ENCODE results near the gene TEX22.

TEX22 gene

DNA sequence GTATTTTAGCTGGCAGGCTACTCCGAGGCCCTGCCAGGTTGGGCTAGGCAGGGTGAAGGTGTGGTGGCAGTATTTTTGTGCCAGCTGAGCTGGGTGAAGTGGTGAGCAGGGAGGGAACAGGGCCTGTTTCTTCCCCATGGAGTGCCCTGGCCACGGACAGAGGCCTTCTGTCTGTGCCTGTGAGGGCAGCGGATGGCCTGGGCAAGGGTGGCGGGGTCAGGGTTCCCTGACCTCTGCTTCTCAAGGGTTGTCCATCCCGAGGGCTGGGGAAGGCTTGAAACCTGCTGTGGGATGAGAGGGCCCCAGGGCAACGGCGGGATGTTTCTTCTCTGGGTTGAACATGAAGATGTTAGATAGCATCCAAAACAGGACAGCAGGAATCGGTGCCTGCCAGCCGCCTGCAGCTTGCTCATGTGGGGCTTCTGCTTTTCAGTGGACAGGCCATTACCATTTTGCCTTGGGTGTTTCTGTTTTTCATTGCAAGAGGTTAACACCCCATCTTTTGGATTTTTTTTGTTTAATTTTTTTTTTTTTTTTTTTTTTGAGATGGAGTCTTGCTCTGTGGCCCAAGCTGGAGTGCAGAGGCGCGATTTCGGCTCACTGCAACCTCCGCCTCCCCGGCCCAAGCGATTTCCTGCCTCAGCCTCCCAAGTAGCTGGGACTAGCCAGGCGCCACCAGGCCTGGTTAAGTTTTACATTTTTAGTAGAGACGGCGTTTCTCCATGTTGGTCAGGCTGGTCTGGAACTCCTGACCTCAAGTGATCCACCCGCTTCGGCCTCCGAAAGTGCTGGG lies 24.6 kb downstream of the TEX22 start:
- no peak for DNase-seq

DNA sequence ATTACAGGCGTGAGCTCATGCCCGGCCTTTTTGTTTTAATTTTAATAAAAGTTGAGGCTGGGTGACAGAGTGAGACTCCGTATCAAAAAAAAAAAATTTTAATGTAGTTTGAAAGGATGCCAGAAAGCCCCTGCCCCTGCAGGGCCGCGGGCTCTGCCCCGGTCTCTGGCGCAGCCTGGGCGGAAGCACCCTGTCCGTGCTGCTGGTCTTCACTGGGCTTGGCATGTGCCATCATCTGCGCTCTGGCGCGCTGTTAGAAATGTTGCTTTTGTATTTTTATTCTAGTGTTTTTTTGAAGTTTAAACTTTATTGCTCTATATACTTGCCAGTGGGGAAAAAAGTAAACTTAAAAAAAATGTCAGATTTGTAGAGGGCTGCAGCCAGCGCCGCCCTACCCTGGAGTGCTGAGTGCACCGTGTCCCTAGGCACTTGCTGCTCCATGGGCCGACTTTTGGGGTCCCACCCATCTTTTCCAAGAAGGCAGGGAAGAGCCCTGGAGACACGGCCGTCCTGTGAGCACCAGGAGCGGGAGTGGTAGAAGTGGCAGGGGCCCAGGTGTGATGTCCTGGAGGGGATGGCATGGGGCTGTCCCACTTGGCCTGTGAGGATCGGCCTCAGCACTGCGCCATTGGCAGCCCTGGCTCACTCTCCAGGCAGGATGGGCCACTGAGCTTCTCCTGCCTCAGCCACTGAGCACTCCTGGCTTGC lies 25.3 kb downstream of the TEX22 start:
- no peak for DNase-seq

DNA sequence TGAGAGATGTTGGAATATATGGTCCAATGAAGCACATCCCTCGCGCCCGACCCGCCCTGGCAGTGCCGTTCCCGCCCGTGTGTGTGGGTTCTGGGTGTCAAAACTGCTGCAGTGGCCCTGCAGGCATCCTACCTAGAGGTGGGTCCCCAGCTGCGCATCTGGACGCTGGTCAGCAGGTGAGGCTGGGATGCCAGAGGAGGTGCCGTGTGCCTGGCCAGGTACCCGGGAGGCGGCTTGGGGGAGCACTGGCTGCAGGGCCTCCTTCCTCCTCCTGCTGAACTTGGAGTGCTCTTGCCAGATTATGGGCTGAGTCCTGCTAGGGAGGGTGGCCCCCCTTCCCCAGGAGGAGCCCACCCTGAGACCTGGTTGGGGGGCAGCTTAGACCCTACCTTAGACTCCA lies 26.5 kb downstream of the TEX22 start:
- DNase-seq: no peak

DNA sequence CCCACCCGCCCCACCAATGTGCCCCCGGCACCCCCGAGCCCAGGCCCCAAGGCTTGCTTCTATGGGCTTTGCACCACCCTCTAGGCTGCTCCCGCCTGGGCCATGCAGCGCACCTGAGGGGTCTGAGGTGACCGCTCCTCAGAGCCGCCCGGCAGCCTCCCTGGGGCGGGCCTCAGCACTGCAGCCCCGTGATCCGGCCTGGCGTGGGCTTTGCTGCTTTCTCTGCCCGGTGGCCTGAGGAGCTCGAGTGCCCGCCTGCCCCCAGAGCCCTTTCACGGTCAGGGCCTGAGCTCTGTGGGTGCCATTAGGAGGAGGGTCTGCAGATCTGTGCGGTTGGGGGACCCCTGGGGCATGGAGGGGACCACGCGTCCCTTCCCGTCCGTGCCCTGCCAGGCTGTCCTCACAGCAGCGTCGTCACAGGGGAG lies 27.5 kb downstream of the TEX22 start:
- no peak for DNase-seq

DNA sequence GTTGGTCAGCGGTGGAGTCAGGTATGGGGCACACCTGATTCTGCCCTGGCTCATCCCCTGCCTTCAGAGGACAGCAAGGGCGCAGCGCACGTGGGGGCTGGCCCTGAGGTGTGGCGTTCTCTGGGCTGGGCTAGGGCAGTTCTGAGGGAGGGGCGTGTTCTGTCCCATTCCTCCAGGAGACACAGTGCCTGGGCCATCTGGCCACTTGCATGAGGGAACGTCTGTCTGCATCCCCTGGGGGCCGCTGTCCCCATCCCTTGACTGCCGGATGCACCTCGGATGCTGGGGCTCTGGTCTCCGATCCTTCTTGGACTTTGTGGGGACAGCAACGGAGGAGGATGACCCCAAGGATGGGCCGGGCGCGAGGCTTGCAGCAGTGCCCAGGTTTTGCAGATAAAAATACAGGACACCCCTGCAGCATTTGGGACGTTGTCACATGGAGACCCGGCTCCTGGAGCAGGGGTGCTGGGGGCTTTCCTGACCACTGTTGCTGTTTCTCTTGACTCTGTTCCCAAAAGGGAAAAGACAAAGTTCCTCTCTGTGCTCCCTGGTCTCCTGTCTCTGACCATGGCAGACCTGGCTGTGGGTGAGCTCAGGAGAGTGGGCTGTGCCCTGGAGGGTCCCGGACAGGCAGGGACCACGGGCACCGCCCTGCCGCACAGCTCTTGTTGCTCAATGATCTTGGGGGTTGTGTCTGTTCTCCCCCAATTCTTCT lies 28.2 kb downstream of the TEX22 start:
- DNase-seq: no peak

DNA sequence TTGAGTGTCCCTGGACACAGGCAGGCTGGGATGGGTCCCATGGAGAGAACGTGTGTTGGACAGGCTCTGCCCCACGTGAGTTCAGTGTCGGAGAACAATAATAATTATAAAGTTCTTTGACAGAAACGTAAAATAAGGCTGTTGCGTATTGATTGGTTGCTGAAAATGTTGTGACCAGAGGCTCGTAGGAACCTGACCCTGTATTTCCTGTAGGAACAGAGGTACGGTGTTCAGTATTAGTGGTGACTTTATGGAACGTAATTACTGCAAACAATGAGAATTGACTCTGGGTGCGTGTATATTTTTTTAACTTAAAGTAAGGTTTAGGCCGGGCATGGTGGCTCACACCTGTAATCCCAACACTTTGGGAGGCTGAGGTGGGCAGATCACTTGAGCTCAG lies 29.1 kb downstream of the TEX22 start:
- DNase-seq: no peak

DNA sequence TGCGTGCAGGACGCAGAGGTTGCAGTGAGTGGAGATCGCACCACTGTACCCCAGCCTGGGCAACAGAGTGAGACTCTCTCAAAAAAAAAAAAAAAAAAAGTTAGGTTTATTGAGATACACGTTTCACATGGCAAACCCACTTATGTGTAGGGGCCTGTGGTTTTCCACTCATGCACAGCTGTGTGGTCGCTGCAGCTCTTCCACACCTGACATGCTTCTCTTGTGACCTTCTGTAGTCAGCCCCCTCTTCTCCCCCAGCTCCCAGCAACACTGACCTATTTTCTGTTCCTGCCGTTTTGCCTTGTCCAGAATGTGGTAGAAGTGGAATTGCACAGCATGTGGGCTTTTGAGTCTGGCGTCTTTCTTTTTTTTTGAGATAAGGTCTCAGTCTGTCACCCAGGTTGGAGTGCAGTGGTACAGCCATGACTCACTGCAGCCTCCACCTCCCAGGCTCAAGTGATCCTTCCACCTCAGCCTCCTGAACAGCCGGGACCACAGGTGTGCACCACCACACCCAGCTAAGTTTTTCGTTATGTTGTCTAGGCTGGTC lies 29.7 kb downstream of the TEX22 start:
- no peak for DNase-seq

DNA sequence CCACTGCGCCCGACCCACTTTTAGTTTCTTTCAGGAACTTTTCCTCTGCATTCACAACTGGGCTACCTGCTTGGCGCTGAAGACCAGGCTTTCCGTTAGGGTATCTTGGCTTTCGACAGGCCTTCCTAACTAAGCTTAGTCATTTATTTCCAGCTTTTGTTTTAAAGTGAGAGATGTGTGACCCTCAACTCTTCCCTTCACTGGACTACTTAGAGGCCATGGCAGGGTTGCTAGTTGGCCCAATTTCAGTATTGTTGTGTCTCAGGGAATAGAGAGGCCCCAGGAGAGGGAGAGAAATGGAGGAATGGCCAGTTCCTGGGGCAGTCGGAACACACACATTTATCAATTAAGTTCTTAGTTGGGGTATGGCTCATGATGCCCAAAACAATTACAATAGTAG lies 31.7 kb downstream of the TEX22 start:
- no peak for DNase-seq

DNA sequence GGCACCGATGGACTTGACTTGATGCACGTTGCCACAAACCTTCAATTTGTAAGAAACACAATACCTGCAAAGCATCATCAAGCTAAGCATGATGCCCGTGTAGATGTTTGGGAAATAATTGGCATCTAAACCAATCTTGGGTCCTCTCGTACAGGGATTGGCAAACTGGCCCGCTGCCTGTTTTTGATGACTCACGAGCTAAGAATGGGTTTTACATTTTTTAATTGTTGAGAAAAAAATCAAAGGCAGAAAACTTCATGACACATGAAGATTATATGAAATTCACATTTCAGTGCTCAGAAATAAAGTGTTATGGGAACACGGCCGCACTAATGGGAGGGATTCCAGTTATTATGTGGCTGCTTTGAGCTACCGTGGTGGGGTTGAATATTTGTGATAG lies 32.2 kb downstream of the TEX22 start:
- DNase-seq: no peak

DNA sequence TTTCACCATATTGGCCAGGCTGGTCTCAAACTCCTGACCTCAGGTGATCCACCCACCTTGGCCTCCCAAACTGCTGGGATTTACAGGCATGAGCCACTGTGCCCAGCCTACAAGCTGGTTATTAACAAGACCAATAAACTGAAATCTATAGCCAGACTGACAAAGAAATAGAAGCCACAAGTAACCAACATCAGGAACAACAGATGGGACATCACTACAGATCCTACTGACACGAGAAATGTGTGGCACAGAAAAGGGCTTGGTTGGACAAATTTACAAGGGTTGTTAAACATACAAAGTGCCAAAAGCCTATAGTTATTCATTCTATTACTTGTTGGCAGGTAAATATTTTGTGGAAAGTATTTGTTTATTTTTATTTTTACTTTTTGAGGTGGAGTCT lies 32.9 kb downstream of the TEX22 start:
- DNase-seq: no peak

DNA sequence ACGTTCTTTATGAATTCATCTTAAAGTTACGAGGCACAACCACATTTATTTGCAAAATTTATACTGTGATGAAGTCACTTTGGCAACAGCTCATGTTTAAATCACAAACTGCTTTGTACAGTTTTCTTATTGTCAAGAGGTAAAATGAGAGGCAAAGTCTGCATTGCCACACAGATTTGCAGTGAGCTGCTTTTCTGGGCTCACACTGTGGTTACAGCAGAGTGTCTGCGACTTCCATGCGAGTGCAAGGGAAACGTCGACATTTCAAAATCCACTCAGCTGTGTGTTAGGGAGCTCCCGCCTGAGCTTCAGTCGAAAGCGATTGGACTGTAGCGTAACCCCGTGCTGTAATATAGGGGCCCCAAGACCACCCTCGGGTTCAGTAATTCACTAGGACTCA lies 34.3 kb downstream of the TEX22 start:
- no peak for DNase-seq

DNA sequence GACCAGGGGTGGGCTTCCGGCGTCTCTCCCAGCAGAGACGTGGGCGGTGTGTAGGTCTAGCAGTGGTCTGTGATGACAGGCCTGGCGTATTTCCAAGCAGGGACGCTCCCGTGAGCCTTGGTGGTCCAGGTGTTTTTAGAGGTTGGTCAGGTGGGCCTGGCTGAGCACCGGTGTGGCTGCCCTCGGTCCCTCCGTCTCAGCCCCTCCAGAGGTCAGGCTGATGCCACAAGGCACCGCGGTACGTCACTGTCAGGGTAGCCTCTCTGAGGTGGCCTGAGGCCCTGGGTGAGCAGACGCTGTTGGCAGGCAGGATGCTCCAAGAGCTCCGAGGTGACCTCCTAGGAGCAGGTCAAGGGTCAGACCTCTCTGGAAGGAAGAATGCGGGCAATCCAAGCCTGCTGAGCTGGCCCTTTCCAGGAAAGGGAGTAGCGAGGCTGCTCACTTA lies 34.8 kb downstream of the TEX22 start:
- DNase-seq: no peak

DNA sequence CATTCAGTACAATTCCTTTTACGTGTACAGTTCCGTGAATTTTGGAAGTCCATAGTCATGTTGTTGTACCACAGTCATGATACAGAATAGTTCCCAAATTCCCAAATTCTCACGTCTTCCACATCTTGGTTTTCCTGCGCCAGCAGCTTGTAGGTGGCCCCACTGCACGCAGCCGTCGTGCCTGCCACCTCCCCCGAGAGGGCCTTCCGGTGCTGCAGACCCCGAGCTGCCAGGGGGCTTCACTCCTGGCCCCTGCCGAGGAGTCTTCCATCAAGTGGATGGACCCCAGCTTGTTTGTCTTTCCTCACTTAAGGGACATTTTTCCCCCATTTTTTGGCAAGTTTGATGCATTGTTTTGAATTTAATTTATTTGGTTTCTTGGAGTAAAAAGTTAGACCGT lies 38.1 kb downstream of the TEX22 start:
- no peak for DNase-seq

DNA sequence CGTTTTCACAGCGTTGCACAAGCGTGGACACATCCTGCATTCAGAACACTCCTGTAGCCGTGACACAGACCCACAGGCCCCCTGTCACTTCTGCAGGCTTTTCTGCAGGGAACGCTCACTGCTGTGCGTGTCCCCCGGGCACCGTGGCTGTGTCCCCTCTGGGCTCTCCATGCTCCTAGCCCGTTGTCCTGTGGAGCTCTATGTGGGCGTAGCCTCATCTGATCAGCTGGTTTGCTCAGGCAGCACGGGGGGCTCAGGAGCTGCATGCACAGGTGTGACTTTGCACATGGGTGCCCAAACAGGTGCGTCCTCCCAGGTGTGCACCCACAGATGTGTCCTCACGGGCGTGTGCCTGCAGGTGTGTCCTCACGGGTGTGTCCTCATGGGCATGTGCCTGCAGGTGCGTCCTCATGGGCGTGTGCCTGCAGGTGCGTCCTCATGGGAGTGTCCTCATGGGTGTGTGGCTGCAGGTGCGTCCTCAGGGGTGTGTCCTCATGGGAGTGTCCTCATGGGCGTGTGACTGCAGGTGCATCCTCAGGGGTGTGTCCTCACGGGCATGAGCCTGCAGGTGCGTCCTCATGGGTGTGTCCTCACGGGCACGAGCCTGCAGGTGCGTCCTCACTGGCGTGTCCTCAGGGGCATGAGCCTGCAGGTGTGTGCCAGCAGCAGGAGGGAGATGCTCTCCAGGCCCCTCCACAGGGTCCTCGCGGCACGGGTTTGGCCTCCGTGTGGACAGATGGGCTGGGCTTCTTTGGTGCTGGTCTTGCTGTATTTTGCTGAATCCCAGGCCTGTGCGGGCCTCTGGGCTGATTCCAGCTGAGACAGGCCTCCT lies 38.8 kb downstream of the TEX22 start:
- DNase-seq: peak; percentile 57

DNA sequence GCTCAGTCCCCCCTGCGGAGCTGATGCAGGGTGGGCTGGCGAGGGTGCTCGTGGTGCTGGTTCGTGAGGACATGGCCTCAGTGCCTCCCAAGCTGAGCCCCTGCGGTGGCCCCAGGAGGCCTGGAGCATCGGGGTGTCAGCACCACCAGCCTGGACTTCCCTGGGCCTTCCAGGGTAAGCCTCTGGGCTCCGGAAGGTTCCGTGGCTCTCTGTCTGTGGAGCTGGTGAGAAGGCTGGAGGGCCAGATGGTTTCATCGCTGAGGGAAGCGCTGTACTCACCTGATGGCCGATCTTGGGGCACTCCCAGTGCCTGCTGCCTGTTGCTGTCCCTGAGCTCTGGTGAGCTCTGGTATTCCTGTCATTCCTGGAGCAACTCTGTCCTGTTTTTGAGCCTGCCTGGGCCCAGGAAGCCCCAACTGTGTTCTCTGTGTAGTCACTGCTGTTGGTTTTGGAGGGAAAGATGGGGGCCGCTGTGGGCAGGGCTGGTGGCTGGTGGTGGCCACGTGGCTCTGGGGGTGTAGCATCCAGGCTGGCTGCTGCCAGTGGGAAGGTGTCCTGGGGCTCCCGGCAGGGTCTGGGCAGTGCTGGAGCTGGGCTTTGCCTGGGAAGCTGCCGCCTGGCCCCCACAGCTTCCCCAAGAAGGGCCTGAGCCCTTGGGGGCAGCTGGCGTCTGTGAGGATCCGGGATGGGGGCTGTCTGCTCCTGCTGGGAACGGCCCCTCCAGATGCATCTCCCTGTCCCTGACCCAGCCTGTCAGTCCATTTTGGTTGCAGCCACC lies 39.6 kb downstream of the TEX22 start:
- no peak for DNase-seq

DNA sequence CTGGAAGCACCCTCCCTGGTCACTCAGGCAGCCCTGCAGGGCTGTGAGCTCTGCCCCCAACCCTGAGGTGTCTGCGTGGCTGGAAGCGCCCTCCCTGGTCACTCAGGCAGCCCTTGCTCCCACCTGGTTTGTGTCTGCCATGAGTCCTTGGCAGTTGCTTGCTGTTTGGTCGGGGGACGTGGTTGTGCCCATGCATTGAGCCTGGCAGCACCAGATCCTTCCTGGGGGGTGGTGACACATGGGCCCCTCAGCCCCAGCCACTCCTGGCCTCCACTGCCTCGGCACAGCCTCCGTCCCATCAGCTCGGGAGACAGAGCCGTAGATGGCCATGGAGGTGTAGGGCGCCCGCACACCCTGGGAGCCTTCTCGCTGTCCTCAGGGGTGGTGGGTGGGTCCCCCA lies 40.8 kb downstream of the TEX22 start:
- DNase-seq: no peak

DNA sequence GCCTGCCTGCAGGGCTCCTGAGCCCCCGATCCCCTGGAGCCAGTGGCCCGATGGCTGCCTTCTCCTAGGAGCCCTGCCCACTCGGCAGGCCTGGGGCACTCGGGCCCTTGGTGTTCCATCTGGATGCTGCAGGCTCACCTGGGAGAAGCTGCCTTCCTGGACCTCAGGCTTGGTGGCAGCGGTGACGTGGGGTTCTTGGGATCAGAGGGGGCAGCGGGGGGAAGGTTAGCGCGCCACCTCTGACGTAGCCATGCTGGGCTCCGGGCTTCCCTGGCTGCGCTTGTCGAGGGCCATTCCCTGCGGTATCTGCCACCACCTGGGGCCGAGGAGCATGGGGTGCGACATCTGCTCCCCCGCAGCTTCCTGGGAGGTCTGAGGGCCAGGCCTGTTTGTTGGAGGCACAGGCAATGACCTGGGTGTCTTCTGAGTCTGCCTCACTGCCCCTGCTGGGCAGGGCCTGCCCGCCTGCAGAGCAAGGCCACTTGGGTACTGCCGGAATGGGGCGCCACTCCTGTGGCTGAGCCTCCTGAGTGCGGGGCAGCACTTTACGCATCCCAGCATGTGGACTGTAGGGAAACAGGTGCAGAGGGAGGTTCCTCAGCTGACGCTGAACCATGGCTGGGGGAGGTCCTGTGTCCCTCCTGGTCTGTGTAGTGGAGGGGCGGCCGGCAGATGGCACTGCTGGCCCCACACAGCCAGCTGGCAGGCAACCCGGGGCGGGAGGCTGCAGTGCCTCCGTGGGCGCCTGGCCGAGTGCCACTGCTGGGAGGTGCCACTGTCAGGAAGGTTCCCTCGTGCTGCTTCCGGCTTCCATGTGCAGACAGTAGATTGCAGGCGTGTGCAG lies 41.6 kb downstream of the TEX22 start:
- no peak for DNase-seq

DNA sequence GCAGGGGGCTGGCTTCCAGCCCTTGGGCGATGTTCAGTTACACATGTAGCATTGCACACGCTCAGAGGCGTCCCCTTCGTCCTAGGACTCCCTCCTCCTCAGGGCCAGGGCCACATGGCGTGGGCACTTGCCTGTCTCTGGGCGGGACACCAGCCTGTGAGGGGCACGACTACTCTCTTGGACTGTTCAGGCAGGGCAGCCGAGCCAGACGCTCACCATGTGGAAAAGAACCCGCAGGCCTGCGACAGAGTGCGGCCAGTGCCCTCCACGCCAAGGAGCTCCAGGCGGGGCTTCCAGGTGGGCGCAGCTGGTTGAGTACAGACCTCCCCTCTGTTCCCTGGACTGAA lies 42.2 kb downstream of the TEX22 start:
- no peak for DNase-seq

DNA sequence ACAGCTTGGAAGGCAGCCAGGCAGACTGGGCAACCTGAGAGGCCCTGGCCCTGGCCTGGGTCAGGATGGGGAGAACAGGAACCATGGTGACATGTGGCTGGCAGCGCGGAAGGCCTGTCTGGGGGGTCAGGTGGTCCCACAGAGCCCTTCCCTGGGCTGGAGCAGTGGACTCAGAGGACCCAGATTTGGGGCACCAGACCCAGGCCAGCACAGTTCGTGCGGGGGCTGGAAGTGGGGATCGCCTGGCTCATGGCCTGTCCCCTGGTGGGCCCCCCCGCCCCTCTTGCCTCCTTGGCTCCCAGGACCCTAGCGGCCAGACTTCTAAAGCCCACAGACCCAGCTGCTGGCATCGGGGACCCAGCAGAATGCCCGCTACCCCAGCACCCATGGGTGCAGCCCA lies 42.7 kb downstream of the TEX22 start:
- DNase-seq: no peak

DNA sequence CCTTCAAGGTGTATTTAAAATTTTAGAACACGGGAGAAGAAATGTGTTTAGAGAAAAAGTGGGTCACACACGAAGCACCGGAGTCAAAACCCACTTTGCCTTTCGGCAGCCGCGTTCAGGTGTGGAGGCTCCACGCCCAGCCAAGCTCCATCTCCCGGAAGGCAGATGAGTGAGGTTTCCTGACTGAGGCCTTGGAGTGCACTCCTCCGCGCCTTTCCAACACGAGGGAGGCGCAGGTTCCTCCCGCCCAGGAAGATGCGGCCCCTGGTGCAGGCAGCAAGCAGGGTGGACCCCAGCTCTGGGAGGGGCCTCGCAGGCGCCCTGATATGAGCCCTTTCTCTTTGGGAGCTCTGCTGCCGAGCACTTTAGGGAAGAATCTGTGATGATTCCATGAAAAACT lies 43.8 kb downstream of the TEX22 start:
- no peak for DNase-seq

DNA sequence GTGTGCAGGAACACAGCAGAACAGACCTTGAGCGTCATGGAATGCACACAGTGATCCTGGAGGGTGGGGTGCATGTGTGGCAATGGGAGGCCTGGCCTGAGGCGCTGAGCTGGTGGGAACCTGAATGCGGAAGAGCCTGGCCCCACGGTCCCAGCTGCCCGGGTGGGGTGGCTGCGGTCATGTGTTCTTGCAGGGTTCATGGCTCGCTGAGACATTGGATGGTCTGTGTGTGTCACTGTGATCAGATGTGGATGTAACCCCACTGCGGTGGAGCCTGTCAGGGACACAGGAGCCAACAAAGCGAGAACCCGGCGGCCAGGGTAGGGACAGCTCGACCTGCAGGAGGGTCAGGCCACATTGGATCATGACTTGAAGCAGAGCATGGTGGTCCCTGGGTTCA lies 44.5 kb downstream of the TEX22 start:
- DNase-seq: no peak
